ENCODE measurements around the gene PHYH. TPM values are rescaled to one million over a fixed set of nuclear protein-coding genes. Genes with fewer than 3 reads are reported as not detected.

Gene PHYH
- total RNA-seq, 2 experiments from 2014 or later: 8.5 to 10.0 TPM

- H3K9me3 Mint-ChIP-seq: no peaks in the 10 kb centered on the region
- CTCF ChIA-PET: no interaction called here
- intact Hi-C loops (cut with DNase I, micrococcal nuclease): no loop called here
These were observed 11.3 kb upstream of the PHYH start for GRCh38 chr10:13311177-13311575.

GRCh38 chr10:13310518-13311176, 10.8 kb upstream of the PHYH start:
- H3K27ac Mint-ChIP-seq: no peak overlapping the region
- H3K4me1 Mint-ChIP-seq (ENCODE audit: low read depth): no peaks in the 10 kb centered on the region
- Histone ChIP-seq H3K27me3 (ENCODE audit: control insufficient read depth in 1 of 2, insufficient read depth in 2 of 2, low read length in 2 of 2) (no peaks in the 10 kb centered on the region), H3K27ac (ENCODE audit: low read depth in 1 of 2, low read length in 2 of 2) (no peak overlapping the region), H3K4me1 (ENCODE audit: insufficient read depth, low read length) (no peaks in the 10 kb centered on the region), H3K36me3 (ENCODE audit: insufficient read depth, low read length) (no peaks in the 10 kb centered on the region), H3K9me3 (ENCODE audit: control insufficient read depth in 1 of 2, insufficient read depth in 1 of 2, low read length in 2 of 2) (no peaks in the 10 kb centered on the region), H3K4me3 (ENCODE audit: low read length) (no peak overlapping the region)
- ATAC-seq (ENCODE audit: poor library complexity) (no peak), DNase-seq (no peak)
- H3K36me3 Mint-ChIP-seq (ENCODE audit: low read depth): peaks cover 6% of the 10 kb centered on the region
- intact Hi-C loops (cut with DNase I, micrococcal nuclease): no loop called here
- POLR2A ChIA-PET: interaction anchor here (1.0 kb wide), 1 partner anchor 8 kb away, joined by 3 read pairs; no protein-coding TSS in a partner anchor
- CTCF ChIA-PET: no interaction called here
- no peak for TF ChIP-seq CTCF (IDR thresholded peaks at IDR 0.05)
- no peaks in the 10 kb centered on the region for H3K9me3 Mint-ChIP-seq
- no peaks in the 10 kb centered on the region for H3K27me3 Mint-ChIP-seq
- H3K4me3 Mint-ChIP-seq: no peak overlapping the region

More at GRCh38 chr10:13311177-13311575, 11.3 kb upstream of the PHYH start:
- no peak overlapping the region for H3K27ac ChIP-seq (ENCODE audit: low read depth in 1 of 2, low read length in 2 of 2)
- H3K4me1 ChIP-seq (ENCODE audit: insufficient read depth, low read length): no peaks in the 10 kb centered on the region
- Mint-ChIP-seq H3K36me3 (ENCODE audit: low read depth) (peaks cover under 1% of the 10 kb centered on the region), H3K27ac (no peak overlapping the region), H3K4me1 (ENCODE audit: low read depth) (no peaks in the 10 kb centered on the region), H3K4me3 (no peak overlapping the region), H3K27me3 (no peaks in the 10 kb centered on the region)
- no peaks in the 10 kb centered on the region for H3K9me3 ChIP-seq (ENCODE audit: control insufficient read depth in 1 of 2, insufficient read depth in 1 of 2, low read length in 2 of 2)
- no peak overlapping the region for H3K4me3 ChIP-seq (ENCODE audit: low read length)
- POLR2A ChIA-PET: no interaction called here
- ATAC-seq (ENCODE audit: poor library complexity) (no peak), DNase-seq (no peak)
- H3K27me3 ChIP-seq (ENCODE audit: control insufficient read depth in 1 of 2, insufficient read depth in 2 of 2, low read length in 2 of 2): no peaks in the 10 kb centered on the region
- TF ChIP-seq CTCF (IDR thresholded peaks at IDR 0.05): no peak
- H3K36me3 ChIP-seq (ENCODE audit: insufficient read depth, low read length): no peaks in the 10 kb centered on the region

- Histone ChIP-seq H3K4me3 (ENCODE audit: low read length) (no peak overlapping the region), H3K4me1 (ENCODE audit: insufficient read depth, low read length) (no peaks in the 10 kb centered on the region), H3K27ac (ENCODE audit: low read depth in 1 of 2, low read length in 2 of 2) (no peak overlapping the region), H3K36me3 (ENCODE audit: insufficient read depth, low read length) (no peaks in the 10 kb centered on the region), H3K9me3 (ENCODE audit: control insufficient read depth in 1 of 2, insufficient read depth in 1 of 2, low read length in 2 of 2) (no peaks in the 10 kb centered on the region), H3K27me3 (ENCODE audit: control insufficient read depth in 1 of 2, insufficient read depth in 2 of 2, low read length in 2 of 2) (no peaks in the 10 kb centered on the region)
- no peak overlapping the region for H3K4me3 Mint-ChIP-seq
- ATAC-seq (ENCODE audit: poor library complexity): no peak
- ChIA-PET CTCF (no interaction called here), POLR2A (interaction anchor here (1.0 kb wide), 1 partner anchor 7 kb away, joined by 3 read pairs; no protein-coding TSS in a partner anchor)
- intact Hi-C loops (cut with DNase I, micrococcal nuclease): no loop called here
- no peaks in the 10 kb centered on the region for H3K9me3 Mint-ChIP-seq
- H3K4me1 Mint-ChIP-seq (ENCODE audit: low read depth): no peaks in the 10 kb centered on the region
- H3K27me3 Mint-ChIP-seq: no peaks in the 10 kb centered on the region
- no peak for DNase-seq
- no peak for TF ChIP-seq CTCF (IDR thresholded peaks at IDR 0.05)
- peaks cover 6% of the 10 kb centered on the region for H3K36me3 Mint-ChIP-seq (ENCODE audit: low read depth)
- no peak overlapping the region for H3K27ac Mint-ChIP-seq
These were observed 9.9 kb upstream of the PHYH start for GRCh38 chr10:13309792-13310191.

Data from CD4-positive, alpha-beta T cell (primary cell).